GM12878 (cell line): ENCODE results near the gene PSMB7. TPM values are rescaled to one million over a fixed set of nuclear protein-coding genes. Genes with fewer than 3 reads are reported as not detected.

Experiments
- ATF7 ChIP-seq: fragments of 450-650 bp; IDR thresholded peaks from 2 replicates; pipeline ENCODE4 v1.6.1; 2016; ENCODE audit warnings: low read depth, mild to moderate bottlenecking
- BACH1 ChIP-seq: fragments of 450-650 bp; IDR thresholded peaks from 2 replicates; pipeline ENCODE4 v1.6.1; 2017; ENCODE audit warnings: mild to moderate bottlenecking, borderline replicate concordance
- BCL11A ChIP-seq: IDR thresholded peaks from 2 replicates; pipeline ENCODE4 v1.6.1; 2011; ENCODE audit warnings: low read depth, low read length
- BHLHE40 ChIP-seq, 2 experiments: fragments of 450-650 bp in 1 of 2; IDR thresholded peaks; 2 replicates each; pipeline ENCODE4 v1.6.1; 2011 to 2017; ENCODE audit warnings: low read depth in 2 of 2, borderline replicate concordance in 1 of 2, improper control_type of control experiment in 1 of 2, low read length in 1 of 2, mild to moderate bottlenecking in 1 of 2
- DPF2 ChIP-seq: fragments of 450-650 bp; IDR thresholded peaks from 2 replicates; pipeline ENCODE4 v1.6.1; 2017; ENCODE audit warnings: mild to moderate bottlenecking
- ESRRA ChIP-seq: IDR thresholded peaks from 2 replicates; pipeline ENCODE4 v1.6.1; 2012; ENCODE audit warnings: mild to moderate bottlenecking, low read length, improper control_type of control experiment
- JUND ChIP-seq: IDR thresholded peaks from 2 replicates; pipeline ENCODE4 v1.6.1; 2012; ENCODE audit warnings: low read depth, mild to moderate bottlenecking, low read length, improper control_type of control experiment, moderate library complexity
- KLF5 ChIP-seq: fragments of 450-650 bp; IDR thresholded peaks from 2 replicates; pipeline ENCODE4 v1.6.1; 2014; ENCODE audit warnings: mild to moderate bottlenecking; ENCODE audit not compliant: partially characterized antibody
- MEF2B ChIP-seq: fragments of 450-650 bp; IDR thresholded peaks from 2 replicates; pipeline ENCODE4 v1.6.1; 2018; ENCODE audit warnings: mild to moderate bottlenecking, moderate library complexity; ENCODE audit not compliant: partially characterized antibody, poor library complexity, severe bottlenecking
- NFYA ChIP-seq: IDR thresholded peaks from 2 replicates; pipeline ENCODE4 v1.6.1; 2011; ENCODE audit warnings: low read depth, mild to moderate bottlenecking, low read length, improper control_type of control experiment, borderline replicate concordance
- PAX8 ChIP-seq: fragments of 450-650 bp; IDR thresholded peaks from 2 replicates; pipeline ENCODE4 v1.6.1; 2017; ENCODE audit warnings: mild to moderate bottlenecking, moderate library complexity
- POU2F2 ChIP-seq: IDR thresholded peaks from 3 replicates; pipeline ENCODE4 v1.6.1; 2011; ENCODE audit warnings: low read depth, mild to moderate bottlenecking, low read length, borderline replicate concordance
- RAD21 ChIP-seq: IDR thresholded peaks from 2 replicates; pipeline ENCODE4 v1.6.1; 2011; ENCODE audit warnings: mild to moderate bottlenecking, low read depth, low read length, moderate library complexity; ENCODE audit not compliant: insufficient read depth
- SMAD5 ChIP-seq: IDR thresholded peaks from 2 replicates; pipeline ENCODE4 v1.6.1; 2016; ENCODE audit warnings: antibody characterized with exemption, low read depth
- SMARCA5 ChIP-seq: fragments of 450-650 bp; IDR thresholded peaks from 2 replicates; pipeline ENCODE4 v1.6.1; 2017; ENCODE audit warnings: mild to moderate bottlenecking
- SUPT20H ChIP-seq: IDR thresholded peaks from 2 replicates; pipeline ENCODE4 v1.6.1; 2011; ENCODE audit warnings: low read depth, mild to moderate bottlenecking, low read length, moderate library complexity, borderline replicate concordance; ENCODE audit not compliant: control insufficient read depth
- SUZ12 ChIP-seq: fragments of 200-600 bp; sonication (generic); IDR thresholded peaks from one replicate; pipeline ENCODE4 v1.6.1; 2018; ENCODE audit warnings: antibody characterized with exemption, mild to moderate bottlenecking; ENCODE audit not compliant: unreplicated experiment
- ZBED1 ChIP-seq: IDR thresholded peaks from 2 replicates; pipeline ENCODE4 v1.6.1; 2016; ENCODE audit warnings: borderline replicate concordance
- ZNF24 ChIP-seq: fragments of 450-650 bp; IDR thresholded peaks from 2 replicates; pipeline ENCODE4 v1.6.1; 2017; ENCODE audit warnings: antibody characterized with exemption, mild to moderate bottlenecking
- polyA plus RNA-seq, 11 experiments: library from polyadenylated mRNA; depleted of rRNA in 4 of 11; unstranded in 6 of 11; stranded (reverse) in 5 of 11; fragments of >200 nt; fragmentation: Nextera tagmentation in 4 of 11; fragmentation: Illumina TruSeq in 1 of 11; extraction: Ambion mirVana in 4 of 11; extraction: Trizol in 1 of 11; gene quantifications; 1 replicate in 1 of 11; 2 replicates in 10 of 11; pipeline versions ENCODE4 v1.2.1 to v1.2.3, GENCODE V29; 2011 to 2016; ENCODE audit warnings: inconsistent platforms in 2 of 11, missing spikeins in 2 of 11, low read depth in 1 of 11
- total RNA-seq, 4 experiments: library from RNA; depleted of rRNA in 3 of 4; stranded (reverse); fragments of >200 nt in 3 of 4; fragmentation: Illumina TruSeq in 1 of 4; extraction: Trizol in 1 of 4; gene quantifications; 2 replicates each; pipeline versions ENCODE4 v1.2.1 to v1.2.3, GENCODE V29; 2013 to 2021
- TF ChIP-seq, protein P1 (sequence below): fragments of 450-650 bp; IDR thresholded peaks from 2 replicates; pipeline ENCODE4 v1.6.1; 2017; ENCODE audit warnings: borderline replicate concordance
- TF ChIP-seq, protein P2 (sequence below): fragments of 450-650 bp; IDR thresholded peaks from 2 replicates; pipeline ENCODE4 v1.6.1; 2017; ENCODE audit warnings: antibody characterized with exemption, mild to moderate bottlenecking, moderate library complexity
- TF ChIP-seq, protein P3 (sequence below): fragments of 450-650 bp; IDR thresholded peaks from 2 replicates; pipeline ENCODE4 v1.6.1; 2018; ENCODE audit warnings: borderline replicate concordance, mild to moderate bottlenecking; ENCODE audit not compliant: partially characterized antibody
- TF ChIP-seq, protein P4 (sequence below): IDR thresholded peaks from 2 replicates; pipeline ENCODE4 v1.6.1; 2012; ENCODE audit warnings: low read length, inconsistent platforms

The PSMB7 gene
- total and polyA plus RNA-seq, 10 of the 15 experiments (the other 5 are each of a cell fraction or from before 2014, with no cell fraction given) = 174 to 564 (median 268) TPM

DNA sequence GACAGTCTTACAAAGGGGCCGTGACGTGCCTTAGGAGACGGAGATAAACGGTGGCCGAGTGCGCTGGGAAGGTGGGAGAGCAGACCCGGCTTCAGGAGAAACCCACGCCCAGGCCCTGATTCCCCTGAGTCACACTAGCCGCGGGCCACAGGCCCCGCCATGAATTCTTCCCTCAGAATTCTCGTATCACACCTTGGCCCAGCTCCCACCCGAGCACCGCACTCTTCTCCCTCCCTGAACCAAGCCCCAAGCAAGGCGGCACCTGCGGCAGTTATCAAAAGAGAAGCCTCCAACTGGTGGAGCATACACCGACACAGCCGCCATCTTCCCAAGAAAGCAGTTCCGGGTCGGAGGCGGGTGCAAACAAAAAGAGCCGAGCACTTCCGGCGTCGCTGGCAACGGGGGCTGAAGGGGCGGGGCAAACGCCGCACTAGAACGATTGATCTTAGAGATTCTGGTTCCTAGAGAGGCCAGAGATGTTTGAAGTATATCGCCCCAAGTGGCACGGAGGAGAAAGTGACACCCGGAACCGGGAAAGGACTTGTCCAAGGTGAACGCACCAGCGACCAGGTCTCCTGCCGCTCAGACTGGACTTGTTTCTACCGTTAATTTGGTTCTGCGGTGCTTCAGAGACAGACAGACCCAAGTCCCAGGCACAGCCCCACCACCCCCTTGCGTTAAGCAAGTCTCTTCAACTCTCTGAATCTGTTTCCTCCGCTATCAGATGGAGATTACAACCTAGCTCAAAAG, at the start of gene PSMB7 (continued):
- TF ChIP-seq SMARCA5 (peak; percentile 80), SUZ12 (no peak), KLF5 (peak; percentile 57), SMAD5 (peak; percentile 32; the same call in 1 of the 2 replicates), NFYA (no peak), ATF7 (no peak; the same call in none of the 2 replicates), ZNF24 (no peak), JUND (no peak), BCL11A (no peak), BHLHE40 (IDR thresholded peaks at IDR 0.05; ENCODE audit: borderline replicate concordance in 1 of 2, low read depth in 2 of 2, low read length in 1 of 2) (peak; percentile 11 to 36; a peak in 1 of 4 replicates), BACH1 (no peak), PAX8 (no peak), ZBED1 (no peak), DPF2 (no peak), RAD21 (no peak), POU2F2 (peak; percentile 24; the same call in 1 of the 3 replicates), ESRRA (0 out of 2 replicates have a peak, but pooled peaks have one; percentile 26), SUPT20H (no peak), MEF2B (no peak)
- TF ChIP-seq, protein P1, sequence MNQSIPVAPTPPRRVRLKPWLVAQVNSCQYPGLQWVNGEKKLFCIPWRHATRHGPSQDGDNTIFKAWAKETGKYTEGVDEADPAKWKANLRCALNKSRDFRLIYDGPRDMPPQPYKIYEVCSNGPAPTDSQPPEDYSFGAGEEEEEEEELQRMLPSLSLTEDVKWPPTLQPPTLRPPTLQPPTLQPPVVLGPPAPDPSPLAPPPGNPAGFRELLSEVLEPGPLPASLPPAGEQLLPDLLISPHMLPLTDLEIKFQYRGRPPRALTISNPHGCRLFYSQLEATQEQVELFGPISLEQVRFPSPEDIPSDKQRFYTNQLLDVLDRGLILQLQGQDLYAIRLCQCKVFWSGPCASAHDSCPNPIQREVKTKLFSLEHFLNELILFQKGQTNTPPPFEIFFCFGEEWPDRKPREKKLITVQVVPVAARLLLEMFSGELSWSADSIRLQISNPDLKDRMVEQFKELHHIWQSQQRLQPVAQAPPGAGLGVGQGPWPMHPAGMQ = no peak
- TF ChIP-seq, protein P2, sequence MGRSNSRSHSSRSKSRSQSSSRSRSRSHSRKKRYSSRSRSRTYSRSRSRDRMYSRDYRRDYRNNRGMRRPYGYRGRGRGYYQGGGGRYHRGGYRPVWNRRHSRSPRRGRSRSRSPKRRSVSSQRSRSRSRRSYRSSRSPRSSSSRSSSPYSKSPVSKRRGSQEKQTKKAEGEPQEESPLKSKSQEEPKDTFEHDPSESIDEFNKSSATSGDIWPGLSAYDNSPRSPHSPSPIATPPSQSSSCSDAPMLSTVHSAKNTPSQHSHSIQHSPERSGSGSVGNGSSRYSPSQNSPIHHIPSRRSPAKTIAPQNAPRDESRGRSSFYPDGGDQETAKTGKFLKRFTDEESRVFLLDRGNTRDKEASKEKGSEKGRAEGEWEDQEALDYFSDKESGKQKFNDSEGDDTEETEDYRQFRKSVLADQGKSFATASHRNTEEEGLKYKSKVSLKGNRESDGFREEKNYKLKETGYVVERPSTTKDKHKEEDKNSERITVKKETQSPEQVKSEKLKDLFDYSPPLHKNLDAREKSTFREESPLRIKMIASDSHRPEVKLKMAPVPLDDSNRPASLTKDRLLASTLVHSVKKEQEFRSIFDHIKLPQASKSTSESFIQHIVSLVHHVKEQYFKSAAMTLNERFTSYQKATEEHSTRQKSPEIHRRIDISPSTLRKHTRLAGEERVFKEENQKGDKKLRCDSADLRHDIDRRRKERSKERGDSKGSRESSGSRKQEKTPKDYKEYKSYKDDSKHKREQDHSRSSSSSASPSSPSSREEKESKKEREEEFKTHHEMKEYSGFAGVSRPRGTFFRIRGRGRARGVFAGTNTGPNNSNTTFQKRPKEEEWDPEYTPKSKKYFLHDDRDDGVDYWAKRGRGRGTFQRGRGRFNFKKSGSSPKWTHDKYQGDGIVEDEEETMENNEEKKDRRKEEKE = no peak
- TF ChIP-seq, protein P3, sequence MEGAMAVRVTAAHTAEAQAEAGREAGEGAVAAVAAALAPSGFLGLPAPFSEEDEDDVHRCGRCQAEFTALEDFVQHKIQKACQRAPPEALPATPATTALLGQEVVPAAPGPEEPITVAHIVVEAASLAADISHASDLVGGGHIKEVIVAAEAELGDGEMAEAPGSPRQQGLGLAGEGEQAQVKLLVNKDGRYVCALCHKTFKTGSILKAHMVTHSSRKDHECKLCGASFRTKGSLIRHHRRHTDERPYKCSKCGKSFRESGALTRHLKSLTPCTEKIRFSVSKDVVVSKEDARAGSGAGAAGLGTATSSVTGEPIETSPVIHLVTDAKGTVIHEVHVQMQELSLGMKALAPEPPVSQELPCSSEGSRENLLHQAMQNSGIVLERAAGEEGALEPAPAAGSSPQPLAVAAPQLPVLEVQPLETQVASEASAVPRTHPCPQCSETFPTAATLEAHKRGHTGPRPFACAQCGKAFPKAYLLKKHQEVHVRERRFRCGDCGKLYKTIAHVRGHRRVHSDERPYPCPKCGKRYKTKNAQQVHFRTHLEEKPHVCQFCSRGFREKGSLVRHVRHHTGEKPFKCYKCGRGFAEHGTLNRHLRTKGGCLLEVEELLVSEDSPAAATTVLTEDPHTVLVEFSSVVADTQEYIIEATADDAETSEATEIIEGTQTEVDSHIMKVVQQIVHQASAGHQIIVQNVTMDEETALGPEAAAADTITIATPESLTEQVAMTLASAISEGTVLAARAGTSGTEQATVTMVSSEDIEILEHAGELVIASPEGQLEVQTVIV = no peak
- TF ChIP-seq, protein P4, sequence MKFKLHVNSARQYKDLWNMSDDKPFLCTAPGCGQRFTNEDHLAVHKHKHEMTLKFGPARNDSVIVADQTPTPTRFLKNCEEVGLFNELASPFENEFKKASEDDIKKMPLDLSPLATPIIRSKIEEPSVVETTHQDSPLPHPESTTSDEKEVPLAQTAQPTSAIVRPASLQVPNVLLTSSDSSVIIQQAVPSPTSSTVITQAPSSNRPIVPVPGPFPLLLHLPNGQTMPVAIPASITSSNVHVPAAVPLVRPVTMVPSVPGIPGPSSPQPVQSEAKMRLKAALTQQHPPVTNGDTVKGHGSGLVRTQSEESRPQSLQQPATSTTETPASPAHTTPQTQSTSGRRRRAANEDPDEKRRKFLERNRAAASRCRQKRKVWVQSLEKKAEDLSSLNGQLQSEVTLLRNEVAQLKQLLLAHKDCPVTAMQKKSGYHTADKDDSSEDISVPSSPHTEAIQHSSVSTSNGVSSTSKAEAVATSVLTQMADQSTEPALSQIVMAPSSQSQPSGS = no peak
